Measurements from ENCODE around the gene SLAIN1. TPM values are rescaled to one million over a fixed set of nuclear protein-coding genes. Genes with fewer than 3 reads are reported as not detected.

Gene SLAIN1
- total and polyA plus RNA-seq, 12 donors: 5.5 to 26.7 (median 14.1) TPM

DNA sequence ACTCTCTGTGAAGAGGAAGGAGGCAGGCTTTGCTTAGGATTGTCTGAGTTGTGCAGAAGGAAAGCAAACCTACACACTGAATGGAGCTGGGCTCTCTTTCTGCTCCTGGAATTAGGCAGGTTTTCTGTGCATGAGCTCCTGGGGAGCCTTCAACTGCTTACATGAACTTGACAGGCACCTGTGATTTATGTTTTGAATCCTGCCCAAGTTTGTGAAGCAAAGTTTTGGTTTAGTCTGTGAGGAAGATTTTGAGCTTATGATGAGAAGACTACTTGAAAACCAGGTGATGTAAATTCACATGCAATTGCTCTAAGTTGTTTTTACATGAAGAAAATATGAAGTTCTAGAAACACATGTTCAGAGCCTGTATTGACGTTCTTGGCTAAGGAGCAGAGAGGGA lies 109.0 kb downstream of the SLAIN1 start:
- no peak for TF ChIP-seq CTCF (IDR thresholded peaks at IDR 0.05)
- H3K4me3 ChIP-seq: no peak overlapping the region
- no peaks in the 10 kb centered on the region for H3K9me3 ChIP-seq (replicated peaks in 1 of 3)
- no peak for DNase-seq
- no peaks in the 10 kb centered on the region for H3K27me3 ChIP-seq
- 43 to 73% (median 65%) methylated on average over 1 of the region's 1 CpG for WGBS, 4 donors
- no peaks in the 10 kb centered on the region for H3K4me1 ChIP-seq (replicated peaks in 1 of 2)
- H3K36me3 ChIP-seq (replicated peaks in 1 of 2): no peaks in the 10 kb centered on the region
- H3K27ac ChIP-seq: no peak overlapping the region
- intact Hi-C loops (cut with DNase I): no loop called here

GRCh38 chr13:77807431-77808135 lies 110.1 kb downstream of the SLAIN1 start:
- intact Hi-C loops (cut with DNase I): no loop called here
- no peaks in the 10 kb centered on the region for H3K9me3 ChIP-seq (replicated peaks in 1 of 3)
- H3K4me1 ChIP-seq (replicated peaks in 1 of 2): no peaks in the 10 kb centered on the region
- H3K27me3 ChIP-seq: no peaks in the 10 kb centered on the region
- DNase-seq: no peak
- peak overlapping the region in 1 of 5 donors; percentile 25 for H3K27ac ChIP-seq
- 68 to 78% (median 72%) methylated on average over 6 of the region's 6 CpGs for WGBS, 4 donors
- no peaks in the 10 kb centered on the region for H3K36me3 ChIP-seq (replicated peaks in 1 of 2)
- TF ChIP-seq CTCF (IDR thresholded peaks at IDR 0.05) (no peak), POLR2A (IDR thresholded peaks at IDR 0.05) (no peak)
- no peak overlapping the region for H3K4me3 ChIP-seq

DNA sequence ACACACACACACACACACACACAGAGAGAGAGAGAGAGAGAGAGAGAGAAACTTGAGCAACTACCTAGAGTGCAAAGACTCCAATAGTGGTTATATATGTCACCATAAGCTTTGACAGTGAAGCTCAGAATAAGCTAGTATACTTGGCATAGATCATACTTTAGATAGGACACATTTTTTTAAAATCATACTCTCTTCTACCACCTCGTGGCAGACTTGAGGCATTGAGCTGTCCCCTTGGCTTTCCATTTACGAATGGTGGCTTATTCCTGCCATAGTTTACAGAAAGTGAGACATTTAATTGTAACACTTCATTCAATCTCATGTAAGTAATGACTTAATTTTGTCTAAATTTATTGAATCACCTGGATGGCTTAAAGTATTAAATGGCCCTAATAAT lies 112.9 kb downstream of the SLAIN1 start:
- Histone ChIP-seq H3K9me3 (replicated peaks in 1 of 3) (no peaks in the 10 kb centered on the region), H3K4me1 (replicated peaks in 1 of 2) (no peaks in the 10 kb centered on the region), H3K36me3 (replicated peaks in 1 of 2) (no peaks in the 10 kb centered on the region), H3K27me3 (no peaks in the 10 kb centered on the region), H3K27ac (no peak overlapping the region), H3K4me3 (no peak overlapping the region)
- intact Hi-C loops (cut with DNase I): no loop called here
- WGBS, 4 donors: 31 to 48% (median 34%) methylated on average over 2 of the region's 2 CpGs
- TF ChIP-seq POLR2A (IDR thresholded peaks at IDR 0.05) (no peak), CTCF (IDR thresholded peaks at IDR 0.05) (peak; percentile 30 to 55 (median 50))
- DNase-seq: peak in 1 of 7 donors; percentile 17

GRCh38 chr13:77810878-77811277 lies 113.4 kb downstream of the SLAIN1 start:
- Histone ChIP-seq H3K27ac (no peak overlapping the region), H3K4me1 (replicated peaks in 1 of 2) (no peaks in the 10 kb centered on the region), H3K9me3 (replicated peaks in 1 of 3) (no peaks in the 10 kb centered on the region), H3K27me3 (no peaks in the 10 kb centered on the region), H3K36me3 (replicated peaks in 1 of 2) (no peaks in the 10 kb centered on the region), H3K4me3 (no peak overlapping the region)
- WGBS, 4 donors: 44 to 70% (median 49%) methylated on average over 3 of the region's 3 CpGs
- TF ChIP-seq POLR2A (IDR thresholded peaks at IDR 0.05) (no peak), CTCF (IDR thresholded peaks at IDR 0.05) (no peak)
- intact Hi-C loops (cut with DNase I): no loop called here
- no peak for DNase-seq
